ENCODE results near the gene ADGRD2.

Gene ADGRD2

GRCh38 chr9:124465736-124466135 is 15.5 kb downstream of the ADGRD2 start:
- Histone ChIP-seq H2BK5ac (ENCODE audit: low read depth, low read length, poor library complexity, severe bottlenecking) (no peak overlapping the region), H4K8ac (ENCODE audit: low read length) (no peak overlapping the region), H2BK120ac (ENCODE audit: low read depth, low read length) (no peak overlapping the region), H3K9ac (ENCODE audit: low read length) (no peak overlapping the region), H3K18ac (ENCODE audit: low read depth in 1 of 2, low read length in 2 of 2) (no peak overlapping the region), H3K14ac (ENCODE audit: low read length in 2 of 2) (no peak overlapping the region), H3K4me3 (ENCODE audit: insufficient read depth in 1 of 2, low read depth in 1 of 2, low read length in 2 of 2) (no peak overlapping the region), H3K4me2 (ENCODE audit: low read length, poor library complexity, severe bottlenecking) (no peak overlapping the region), H2BK15ac (ENCODE audit: low read depth, poor library complexity, severe bottlenecking) (no peak overlapping the region), H3K9me3 (ENCODE audit: control insufficient read depth, low read length) (peaks cover 7% of the 10 kb centered on the region), H3K4me1 (ENCODE audit: control insufficient read depth, insufficient read depth, low read depth, low read length) (no peaks in the 10 kb centered on the region), H3K27me3 (ENCODE audit: control insufficient read depth in 1 of 2, insufficient read depth in 1 of 2, low read length in 2 of 2) (peaks cover 14 to 52% of the 10 kb centered on the region in 2 experiments), H2BK12ac (ENCODE audit: low read length in 2 of 2) (no peak overlapping the region), H3K4ac (ENCODE audit: low read depth in 1 of 2, low read length in 2 of 2) (no peak overlapping the region), H3K23ac (ENCODE audit: low read length in 2 of 2) (no peak overlapping the region), H3K36me3 (ENCODE audit: control insufficient read depth in 1 of 2, insufficient read depth in 2 of 2, low read depth in 1 of 2, low read length in 2 of 2) (no peaks in the 10 kb centered on the region), H3K27ac (ENCODE audit: low read length, poor library complexity, severe bottlenecking) (no peak overlapping the region), H3K79me1 (replicated peaks; ENCODE audit: low read length, poor library complexity, severe bottlenecking) (no peaks in the 10 kb centered on the region), H2AK5ac (ENCODE audit: low read length, severe bottlenecking) (no peak overlapping the region), H2AFZ (ENCODE audit: low read depth, low read length) (no peak overlapping the region), H4K91ac (ENCODE audit: low read length) (no peak overlapping the region)
- no peak for DNase-seq
- 81% methylated on average over 3 of the region's 3 CpGs for WGBS

DNA sequence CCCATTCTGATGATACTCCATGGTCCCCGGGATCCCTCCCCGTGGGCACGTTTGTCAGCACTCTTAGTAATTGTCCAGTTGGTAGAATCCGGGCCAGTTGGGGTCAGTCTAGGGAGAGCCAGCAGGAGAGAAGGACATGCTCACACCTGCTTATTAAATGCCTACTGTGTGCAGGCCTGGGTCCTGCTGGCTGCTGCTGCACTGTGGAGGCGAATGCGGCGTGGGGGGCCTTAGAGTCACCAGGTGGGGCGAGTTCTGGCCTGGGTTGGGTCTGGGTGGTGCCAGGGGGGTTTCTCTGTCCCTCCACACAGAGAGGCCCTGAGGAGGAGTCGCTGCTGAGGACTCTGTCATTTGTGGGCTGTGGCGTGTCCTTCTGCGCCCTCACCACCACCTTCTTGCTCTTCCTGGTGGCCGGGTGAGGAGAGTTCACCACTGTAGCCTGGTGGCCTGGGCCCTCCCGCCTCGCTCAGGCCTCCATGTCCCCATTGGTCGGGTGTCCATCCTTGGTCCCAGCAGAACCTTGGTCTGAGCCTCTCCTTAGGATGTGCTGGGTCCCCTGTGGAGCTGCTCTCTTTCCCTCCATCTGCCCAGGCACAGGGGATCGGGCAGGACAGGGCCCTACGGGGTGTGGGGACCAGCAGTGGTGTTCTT is 17.3 kb downstream of the ADGRD2 start:
- Histone ChIP-seq H2AK5ac (ENCODE audit: low read length, severe bottlenecking) (no peak overlapping the region), H4K8ac (ENCODE audit: low read length) (no peak overlapping the region), H3K14ac (ENCODE audit: low read length in 2 of 2) (no peak overlapping the region), H3K9ac (ENCODE audit: low read length) (no peak overlapping the region), H3K27ac (ENCODE audit: low read length, poor library complexity, severe bottlenecking) (no peak overlapping the region), H2AFZ (ENCODE audit: low read depth, low read length) (no peak overlapping the region), H3K18ac (ENCODE audit: low read depth in 1 of 2, low read length in 2 of 2) (no peak overlapping the region), H3K27me3 (ENCODE audit: control insufficient read depth in 1 of 2, insufficient read depth in 1 of 2, low read length in 2 of 2) (peaks cover 24 to 62% of the 10 kb centered on the region in 2 experiments), H3K4ac (ENCODE audit: low read depth in 1 of 2, low read length in 2 of 2) (no peak overlapping the region), H3K4me1 (ENCODE audit: control insufficient read depth, insufficient read depth, low read depth, low read length) (no peaks in the 10 kb centered on the region), H2BK5ac (ENCODE audit: low read depth, low read length, poor library complexity, severe bottlenecking) (no peak overlapping the region), H2BK12ac (ENCODE audit: low read length in 2 of 2) (no peak overlapping the region), H2BK120ac (ENCODE audit: low read depth, low read length) (no peak overlapping the region), H3K9me3 (ENCODE audit: control insufficient read depth, low read length) (peaks cover 7% of the 10 kb centered on the region), H3K79me1 (replicated peaks; ENCODE audit: low read length, poor library complexity, severe bottlenecking) (no peaks in the 10 kb centered on the region), H2BK15ac (ENCODE audit: low read depth, poor library complexity, severe bottlenecking) (no peak overlapping the region), H3K36me3 (ENCODE audit: control insufficient read depth in 1 of 2, insufficient read depth in 2 of 2, low read depth in 1 of 2, low read length in 2 of 2) (no peaks in the 10 kb centered on the region), H3K23ac (ENCODE audit: low read length in 2 of 2) (no peak overlapping the region), H3K4me3 (ENCODE audit: insufficient read depth in 1 of 2, low read depth in 1 of 2, low read length in 2 of 2) (no peak overlapping the region), H4K91ac (ENCODE audit: low read length) (no peak overlapping the region), H3K4me2 (ENCODE audit: low read length, poor library complexity, severe bottlenecking) (no peak overlapping the region)
- DNase-seq = no peak
- 84% methylated on average over 17 of the region's 17 CpGs for WGBS

GRCh38 chr9:124468061-124468740 is 17.9 kb downstream of the ADGRD2 start:
- H3K4me2 ChIP-seq (ENCODE audit: low read length, poor library complexity, severe bottlenecking) = no peak overlapping the region
- H2BK15ac ChIP-seq (ENCODE audit: low read depth, poor library complexity, severe bottlenecking) = no peak overlapping the region
- H3K27me3 ChIP-seq (ENCODE audit: control insufficient read depth in 1 of 2, insufficient read depth in 1 of 2, low read length in 2 of 2) = peaks cover 30 to 63% of the 10 kb centered on the region in 2 experiments
- H2AK5ac ChIP-seq (ENCODE audit: low read length, severe bottlenecking) = no peak overlapping the region
- no peak for DNase-seq
- no peak overlapping the region for H4K8ac ChIP-seq (ENCODE audit: low read length)
- H3K4ac ChIP-seq (ENCODE audit: low read depth in 1 of 2, low read length in 2 of 2) = no peak overlapping the region
- H3K23ac ChIP-seq (ENCODE audit: low read length in 2 of 2) = no peak overlapping the region
- 90% methylated on average over 17 of the region's 19 CpGs for WGBS
- no peak overlapping the region for H3K18ac ChIP-seq (ENCODE audit: low read depth in 1 of 2, low read length in 2 of 2)
- H2AFZ ChIP-seq (ENCODE audit: low read depth, low read length) = no peak overlapping the region
- H2BK120ac ChIP-seq (ENCODE audit: low read depth, low read length) = no peak overlapping the region
- H2BK12ac ChIP-seq (ENCODE audit: low read length in 2 of 2) = no peak overlapping the region
- H3K4me3 ChIP-seq (ENCODE audit: insufficient read depth in 1 of 2, low read depth in 1 of 2, low read length in 2 of 2) = no peak overlapping the region
- no peak overlapping the region for H4K91ac ChIP-seq (ENCODE audit: low read length)
- H3K9me3 ChIP-seq (ENCODE audit: control insufficient read depth, low read length) = peaks cover 3% of the 10 kb centered on the region
- H3K27ac ChIP-seq (ENCODE audit: low read length, poor library complexity, severe bottlenecking) = no peak overlapping the region
- no peaks in the 10 kb centered on the region for H3K4me1 ChIP-seq (ENCODE audit: control insufficient read depth, insufficient read depth, low read depth, low read length)
- H3K79me1 ChIP-seq (replicated peaks; ENCODE audit: low read length, poor library complexity, severe bottlenecking) = no peaks in the 10 kb centered on the region
- H3K14ac ChIP-seq (ENCODE audit: low read length in 2 of 2) = no peak overlapping the region
- no peaks in the 10 kb centered on the region for H3K36me3 ChIP-seq (ENCODE audit: control insufficient read depth in 1 of 2, insufficient read depth in 2 of 2, low read depth in 1 of 2, low read length in 2 of 2)
- H2BK5ac ChIP-seq (ENCODE audit: low read depth, low read length, poor library complexity, severe bottlenecking) = no peak overlapping the region
- H3K9ac ChIP-seq (ENCODE audit: low read length) = no peak overlapping the region

DNA sequence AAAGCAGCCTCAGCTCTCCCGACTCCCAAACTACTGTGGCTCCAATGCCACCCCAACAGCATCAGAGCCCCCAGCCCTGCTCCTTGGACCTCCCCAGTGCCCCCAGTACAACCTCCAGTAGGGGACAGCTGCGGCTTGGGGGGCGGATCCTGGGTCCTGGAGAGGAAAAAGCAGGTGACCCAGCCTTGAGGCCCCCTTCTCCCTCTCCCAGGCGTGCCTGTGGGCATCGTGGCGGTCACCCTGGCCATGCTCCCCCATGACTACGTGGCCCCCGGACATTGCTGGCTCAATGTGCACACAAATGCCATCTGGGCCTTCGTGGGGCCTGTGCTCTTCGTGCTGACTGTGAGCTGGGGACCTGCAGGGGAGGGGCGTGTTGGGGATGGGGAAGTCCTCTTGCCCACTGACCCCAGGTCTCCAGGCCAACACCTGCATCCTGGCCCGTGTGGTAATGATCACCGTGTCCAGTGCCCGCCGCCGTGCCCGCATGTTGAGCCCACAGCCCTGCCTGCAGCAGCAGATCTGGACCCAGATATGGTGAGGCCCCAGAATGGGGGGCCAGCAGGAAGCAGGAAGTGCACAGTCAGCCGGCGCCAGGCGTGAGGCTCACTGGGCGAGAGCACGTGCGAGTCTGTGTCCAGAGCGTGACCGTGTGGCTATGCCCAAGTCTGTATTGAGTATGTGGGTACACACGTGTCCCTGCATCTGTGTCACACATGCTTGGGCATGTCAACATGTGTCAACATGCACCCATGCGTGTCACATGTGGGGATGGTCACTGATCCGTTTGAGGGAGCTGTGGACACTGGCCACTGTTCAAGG is 19.0 kb downstream of the ADGRD2 start:
- H2BK5ac ChIP-seq (ENCODE audit: low read depth, low read length, poor library complexity, severe bottlenecking) = no peak overlapping the region
- no peak overlapping the region for H4K91ac ChIP-seq (ENCODE audit: low read length)
- H3K14ac ChIP-seq (ENCODE audit: low read length in 2 of 2) = no peak overlapping the region
- 86% methylated on average over 28 of the region's 28 CpGs for WGBS
- no peak overlapping the region for H2BK15ac ChIP-seq (ENCODE audit: low read depth, poor library complexity, severe bottlenecking)
- H3K23ac ChIP-seq (ENCODE audit: low read length in 2 of 2) = no peak overlapping the region
- H3K4me3 ChIP-seq (ENCODE audit: insufficient read depth in 1 of 2, low read depth in 1 of 2, low read length in 2 of 2) = no peak overlapping the region
- no peak overlapping the region for H3K4ac ChIP-seq (ENCODE audit: low read depth in 1 of 2, low read length in 2 of 2)
- no peak for DNase-seq
- H3K9me3 ChIP-seq (ENCODE audit: control insufficient read depth, low read length) = no peaks in the 10 kb centered on the region
- H3K36me3 ChIP-seq (ENCODE audit: control insufficient read depth in 1 of 2, insufficient read depth in 2 of 2, low read depth in 1 of 2, low read length in 2 of 2) = no peaks in the 10 kb centered on the region
- no peak overlapping the region for H4K8ac ChIP-seq (ENCODE audit: low read length)
- no peak overlapping the region for H3K9ac ChIP-seq (ENCODE audit: low read length)
- no peaks in the 10 kb centered on the region for H3K4me1 ChIP-seq (ENCODE audit: control insufficient read depth, insufficient read depth, low read depth, low read length)
- H2AK5ac ChIP-seq (ENCODE audit: low read length, severe bottlenecking) = no peak overlapping the region
- H3K27ac ChIP-seq (ENCODE audit: low read length, poor library complexity, severe bottlenecking) = no peak overlapping the region
- peaks cover 35 to 68% of the 10 kb centered on the region in 2 experiments for H3K27me3 ChIP-seq (ENCODE audit: control insufficient read depth in 1 of 2, insufficient read depth in 1 of 2, low read length in 2 of 2)
- H3K4me2 ChIP-seq (ENCODE audit: low read length, poor library complexity, severe bottlenecking) = no peak overlapping the region
- H2BK120ac ChIP-seq (ENCODE audit: low read depth, low read length) = no peak overlapping the region
- H2BK12ac ChIP-seq (ENCODE audit: low read length in 2 of 2) = no peak overlapping the region
- H2AFZ ChIP-seq (ENCODE audit: low read depth, low read length) = no peak overlapping the region
- no peak overlapping the region for H3K18ac ChIP-seq (ENCODE audit: low read depth in 1 of 2, low read length in 2 of 2)
- H3K79me1 ChIP-seq (replicated peaks; ENCODE audit: low read length, poor library complexity, severe bottlenecking) = no peaks in the 10 kb centered on the region

All from mesenchymal stem cell (in vitro differentiated cells and primary cell).